ENCODE data around the gene KCTD13.
A peak's percentile ranks its signal among the peaks of the same experiment; 100 is the strongest.

KCTD13 gene

GRCh38 chr16:29868396-29869009 is 57.5 kb downstream of the KCTD13 start:
- no peak for TF ChIP-seq ZNF274 (IDR thresholded peaks at IDR 0.05; ENCODE audit: low read depth, low read length)

GRCh38 chr16:29864205-29864604 is 61.8 kb downstream of the KCTD13 start:
- no peak for TF ChIP-seq ZNF274 (IDR thresholded peaks at IDR 0.05; ENCODE audit: low read depth, low read length)
- no peak overlapping the region for H3K4me3 ChIP-seq (ENCODE audit: low read length)

More at GRCh38 chr16:29868396-29869009, 57.5 kb downstream of the KCTD13 start:
- no peak overlapping the region for H3K4me3 ChIP-seq (ENCODE audit: low read length)

GRCh38 chr16:29863669-29863984 is 62.4 kb downstream of the KCTD13 start:
- no peak for TF ChIP-seq ZNF274 (IDR thresholded peaks at IDR 0.05; ENCODE audit: low read depth, low read length)
- H3K4me3 ChIP-seq (ENCODE audit: low read length): peak overlapping the region; percentile 8; the same call in 1 of the 2 replicates

GRCh38 chr16:29862884-29863668 is 63.0 kb downstream of the KCTD13 start, which contains the start of gene CDIPT:
TSS of gene CDIPT (minus strand) at chr16:29863226. CDS start at chr16:29862857, 369 bp downstream.
- no peak for TF ChIP-seq ZNF274 (IDR thresholded peaks at IDR 0.05; ENCODE audit: low read depth, low read length)
- peak within 1 kb of the TSS; percentile 73 for H3K4me3 ChIP-seq (ENCODE audit: low read length)

GRCh38 chr16:29862383-29862883 is 63.6 kb downstream of the KCTD13 start:
- peak overlapping the region; percentile 73 for H3K4me3 ChIP-seq (ENCODE audit: low read length)
- no peak for TF ChIP-seq ZNF274 (IDR thresholded peaks at IDR 0.05; ENCODE audit: low read depth, low read length)

- no peak for TF ChIP-seq ZNF274 (IDR thresholded peaks at IDR 0.05; ENCODE audit: low read depth, low read length)
- H3K4me3 ChIP-seq (ENCODE audit: low read length): no peak overlapping the region
These were observed 65.8 kb downstream of the KCTD13 start for GRCh38 chr16:29860218-29860617.

DNA sequence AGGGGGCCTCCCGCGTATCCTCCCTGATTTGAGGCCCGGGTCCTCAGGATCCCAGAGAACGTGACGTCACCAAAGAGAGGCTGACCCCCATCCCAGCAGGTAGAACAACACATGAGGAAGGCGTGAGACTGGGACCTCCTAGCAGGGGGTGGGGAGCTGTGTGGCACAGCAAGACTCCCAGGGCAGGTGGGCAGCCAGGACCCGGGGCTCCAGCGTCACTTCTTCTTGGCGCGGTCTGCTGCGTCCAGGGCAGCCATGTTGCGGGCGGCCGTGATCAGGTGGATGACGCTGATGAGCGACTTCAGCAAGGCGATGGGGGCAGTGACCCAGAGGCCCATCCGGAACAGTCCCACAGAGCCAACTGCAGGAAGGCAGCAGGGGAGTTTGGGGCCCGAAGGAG is 67.1 kb downstream of the KCTD13 start:
- no peak for TF ChIP-seq ZNF274 (IDR thresholded peaks at IDR 0.05; ENCODE audit: low read depth, low read length)
- H3K4me3 ChIP-seq (ENCODE audit: low read length): no peak overlapping the region

DNA sequence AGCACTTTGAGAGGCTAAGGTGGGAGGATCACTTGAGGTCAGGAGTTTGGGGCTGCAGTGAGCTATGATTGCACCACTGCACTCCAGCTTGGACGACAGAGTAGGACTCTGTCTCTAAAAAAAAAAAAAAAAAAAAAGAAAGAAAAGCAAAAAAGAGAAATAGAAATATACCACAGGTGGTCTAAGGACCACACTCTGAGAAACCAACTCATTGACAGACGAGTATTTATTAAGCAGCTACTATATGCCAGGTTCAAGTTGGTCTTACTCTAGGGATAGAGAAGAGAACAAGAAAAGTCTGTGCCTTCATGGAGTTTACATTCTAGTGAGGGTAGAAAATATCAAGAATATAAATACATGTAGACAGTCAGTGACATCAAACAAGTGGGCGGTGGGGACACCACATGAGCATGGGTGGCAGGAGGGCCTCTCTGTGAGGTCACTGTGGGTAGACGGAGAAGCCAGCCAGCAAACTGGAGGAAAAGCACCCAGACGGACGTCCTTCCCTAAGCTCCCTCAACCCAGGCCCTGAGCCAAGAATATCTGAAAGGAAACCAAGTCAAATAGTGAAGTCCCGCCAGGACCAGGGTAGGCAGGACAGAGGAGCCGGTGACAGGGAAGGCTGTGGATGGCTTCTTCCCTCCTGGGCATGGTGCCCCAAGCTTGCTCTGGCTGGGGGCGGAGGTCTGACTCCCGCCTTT is 67.7 kb downstream of the KCTD13 start:
- H3K4me3 ChIP-seq (ENCODE audit: low read length): no peak overlapping the region

GRCh38 chr16:29857133-29857760 is 68.8 kb downstream of the KCTD13 start:
- H3K4me3 ChIP-seq (ENCODE audit: low read length): no peak overlapping the region
- TF ChIP-seq ZNF274 (IDR thresholded peaks at IDR 0.05; ENCODE audit: low read depth, low read length): no peak

More for the DNA sequence above, 67.7 kb downstream of the KCTD13 start:
- TF ChIP-seq ZNF274 (IDR thresholded peaks at IDR 0.05; ENCODE audit: low read depth, low read length): no peak

Measured in GM08714 (cell line).